Activated CD8-positive, alpha-beta memory T cell treated with anti-CD3 and anti-CD28 coated beads for 36 hours (primary cell): ENCODE measurements around the gene FHOD3. TPM values are rescaled to one million over a fixed set of nuclear protein-coding genes. Genes with fewer than 3 reads are reported as not detected.

ENCODE experiments used
- CTCF ChIA-PET: fragments of 350-600 bp; sonication (Branson Sonifier 250); formaldehyde crosslinking; loops from one replicate; lab custom pipeline; 2021; ENCODE audit warnings: antibody characterized with exemption; lab: Charles Lee
- POLR2A ChIA-PET: fragments of 350-600 bp; sonication (Branson Sonifier 250); formaldehyde crosslinking; loops from one replicate; lab custom pipeline; 2021; ENCODE audit warnings: antibody characterized with exemption; lab: Charles Lee
- total RNA-seq, 2 experiments: library from RNA; stranded (reverse); gene quantifications; one replicate each; pipeline ENCODE4 v1.2.3, GENCODE V29; 2021

Gene FHOD3
- total RNA-seq, 2 experiments from 2014 or later = not detected

DNA sequence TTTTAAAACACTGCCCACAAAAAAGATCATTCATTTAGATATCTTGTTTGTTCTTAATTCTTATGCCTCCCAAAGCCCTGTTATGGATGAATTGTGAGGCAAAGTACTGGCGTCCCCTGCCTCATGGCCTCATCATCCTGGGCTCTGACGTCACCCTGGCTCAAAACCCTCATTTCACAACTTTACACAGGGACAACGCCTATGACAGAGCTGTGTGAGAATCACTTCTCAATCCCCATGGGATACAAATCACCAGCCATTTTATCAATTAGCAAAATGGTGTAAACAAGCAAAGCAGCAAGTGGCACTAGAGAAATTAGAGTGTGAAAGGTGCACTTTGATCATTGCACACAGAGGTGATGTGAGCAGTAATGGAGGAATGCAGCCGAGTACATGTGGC, 16.6 kb downstream of the FHOD3 start:
- ChIA-PET POLR2A (no interaction called here), CTCF (no interaction called here)

DNA sequence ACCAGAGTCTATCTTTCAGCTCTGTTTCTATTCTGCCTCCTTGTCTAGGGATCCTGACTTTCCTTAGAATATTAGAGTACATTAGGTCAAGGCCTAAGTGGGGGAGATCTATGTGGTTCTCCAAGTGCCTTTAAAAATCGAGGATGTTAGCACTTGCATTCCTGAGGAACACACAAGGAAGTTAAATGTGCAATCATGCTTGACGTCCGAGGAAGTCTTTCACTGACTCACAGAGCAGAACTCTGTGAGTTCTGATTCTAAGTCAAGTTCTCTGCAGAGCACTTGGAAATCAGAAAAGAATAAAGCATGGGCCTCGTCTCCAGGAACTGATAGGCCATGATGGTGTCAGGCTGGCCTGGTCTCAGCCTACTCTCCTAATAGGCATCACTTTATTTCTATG, 17.2 kb downstream of the FHOD3 start:
- ChIA-PET POLR2A (no interaction called here), CTCF (no interaction called here)

GRCh38 chr18:36315736-36316135, 18.2 kb downstream of the FHOD3 start:
- POLR2A ChIA-PET = no interaction called here
- CTCF ChIA-PET = no interaction called here

- ChIA-PET CTCF (no interaction called here), POLR2A (no interaction called here)
Measured at GRCh38 chr18:36316246-36316645, 18.7 kb downstream of the FHOD3 start.

DNA sequence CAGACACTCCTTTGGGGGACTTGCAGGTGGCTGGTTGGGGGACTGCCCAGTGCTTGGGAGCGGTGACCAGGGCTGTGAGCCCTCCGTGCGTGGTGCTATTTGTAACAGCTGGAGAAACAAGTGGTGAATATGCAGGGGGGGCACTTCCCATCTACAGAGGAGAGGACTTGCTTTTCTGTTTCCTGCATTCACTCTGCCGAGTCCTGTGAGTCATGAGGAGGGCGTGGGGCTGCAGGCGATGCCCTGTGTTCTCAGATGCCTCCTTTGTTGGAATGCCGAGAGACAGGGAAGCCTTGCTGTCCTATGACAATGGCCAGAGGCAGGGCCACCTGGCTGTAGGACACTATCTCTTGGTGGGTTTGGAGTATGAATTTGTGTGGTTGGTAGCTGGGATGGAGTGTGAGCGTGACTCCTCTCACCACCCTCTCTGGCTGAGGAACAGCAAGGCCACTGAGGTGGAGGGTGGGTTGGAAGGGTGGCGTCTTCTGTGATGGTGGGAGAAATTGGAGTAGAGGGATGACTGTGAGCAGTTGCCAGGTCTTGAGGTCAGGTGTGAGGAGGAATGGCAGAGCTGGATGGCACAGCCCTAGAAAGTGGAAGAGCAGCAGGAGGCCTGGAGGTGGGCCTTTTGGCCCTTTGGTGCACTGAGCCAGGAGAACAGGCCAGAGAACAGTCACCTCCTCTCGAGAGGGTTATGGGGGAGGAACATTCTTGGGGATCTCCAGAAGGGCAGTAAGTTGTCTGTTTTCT, 24.3 kb downstream of the FHOD3 start:
- POLR2A ChIA-PET = no interaction called here
- CTCF ChIA-PET = no interaction called here

DNA sequence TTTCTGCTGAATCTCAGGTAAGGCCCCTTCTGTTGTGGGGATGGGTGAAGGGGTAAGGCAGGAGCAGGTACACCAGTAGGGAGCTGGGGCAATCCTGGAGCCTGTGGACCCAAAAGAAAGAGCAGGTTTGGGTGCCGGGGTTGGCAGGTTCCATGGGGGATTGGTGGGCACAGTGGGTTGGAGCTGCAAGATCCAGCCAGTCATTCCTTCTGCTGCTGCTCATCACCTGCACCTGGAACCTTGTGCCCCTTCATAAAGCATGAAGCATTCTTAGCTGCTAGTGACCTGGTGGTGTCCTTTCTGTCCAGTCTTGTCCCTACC, 24.9 kb downstream of the FHOD3 start:
- CTCF ChIA-PET = no interaction called here
- POLR2A ChIA-PET = no interaction called here

GRCh38 chr18:36322734-36323133, 25.2 kb downstream of the FHOD3 start:
- POLR2A ChIA-PET = no interaction called here

GRCh38 chr18:36323421-36323820, 25.9 kb downstream of the FHOD3 start:
- CTCF ChIA-PET = no interaction called here
- POLR2A ChIA-PET = no interaction called here

More at GRCh38 chr18:36322734-36323133, 25.2 kb downstream of the FHOD3 start:
- CTCF ChIA-PET = no interaction called here

DNA sequence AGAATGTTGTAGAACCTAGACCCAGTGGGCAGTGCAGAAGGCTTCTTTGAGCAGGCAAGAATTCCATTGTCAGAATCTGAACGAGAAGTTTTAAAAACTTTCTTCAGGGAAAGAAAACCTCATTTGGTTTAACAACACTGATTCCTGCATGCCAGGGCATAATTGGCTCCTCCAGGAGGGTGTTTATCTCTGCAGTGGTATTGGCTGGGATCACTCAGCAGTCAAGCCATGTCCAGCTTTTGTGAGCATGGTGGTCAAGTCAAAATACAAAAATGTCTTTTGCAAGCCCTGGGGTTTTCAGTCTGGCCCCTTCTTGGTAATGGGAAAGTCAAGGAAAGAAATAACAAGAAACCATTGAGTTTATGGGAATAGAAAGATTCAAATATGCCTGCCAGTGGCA, 28.3 kb downstream of the FHOD3 start:
- POLR2A ChIA-PET = no interaction called here
- CTCF ChIA-PET = no interaction called here

- POLR2A ChIA-PET = no interaction called here
- CTCF ChIA-PET = no interaction called here
Measured at GRCh38 chr18:36326771-36327170, 29.3 kb downstream of the FHOD3 start.

DNA sequence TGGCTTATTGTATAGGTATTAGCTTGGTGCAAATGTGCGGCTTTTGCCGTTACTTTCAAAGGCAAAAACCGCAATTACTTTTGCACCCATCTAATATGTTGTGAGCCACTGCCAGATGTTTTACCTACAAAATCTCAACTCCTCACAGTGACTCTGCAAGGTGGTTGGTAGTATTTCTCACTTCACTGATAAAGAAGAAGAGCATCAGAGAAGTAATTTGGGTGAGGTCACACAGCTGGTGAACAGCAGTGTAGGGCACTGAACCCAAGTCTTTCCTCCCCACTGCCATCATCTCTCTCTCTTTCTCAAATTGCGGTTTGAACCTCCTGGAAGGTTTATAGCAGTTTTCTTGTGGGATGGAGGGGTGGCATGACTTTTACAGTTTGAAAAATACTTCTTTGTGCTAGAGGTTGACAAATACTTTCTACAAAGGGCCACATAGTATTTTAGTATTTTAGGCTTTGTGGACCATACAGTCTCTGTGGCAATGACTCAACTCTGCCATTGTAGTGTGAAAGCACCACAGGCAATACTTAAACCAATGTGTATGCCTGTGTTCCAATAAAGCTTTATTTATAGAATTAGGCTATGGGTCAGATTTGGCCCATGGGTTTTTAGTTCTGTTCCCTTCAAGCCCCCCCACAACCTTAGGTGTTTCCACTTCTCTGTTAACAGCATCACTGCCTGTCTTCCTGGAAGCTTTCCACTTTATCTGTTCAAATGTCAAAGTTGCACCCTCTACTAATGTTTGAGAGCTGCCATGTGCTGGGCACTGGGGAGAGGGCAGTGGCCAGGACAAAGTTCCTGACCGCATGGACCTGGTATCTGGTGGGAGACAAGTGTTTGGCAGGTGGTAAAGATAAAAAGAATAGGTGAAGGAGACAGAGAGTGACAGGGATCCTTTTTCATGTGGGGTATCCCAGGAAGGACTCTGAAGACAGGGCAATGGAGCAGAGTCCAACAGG, 30.1 kb downstream of the FHOD3 start:
- POLR2A ChIA-PET = no interaction called here
- CTCF ChIA-PET = no interaction called here

GRCh38 chr18:36328385-36328858, 30.9 kb downstream of the FHOD3 start:
- ChIA-PET CTCF (no interaction called here), POLR2A (no interaction called here)

DNA sequence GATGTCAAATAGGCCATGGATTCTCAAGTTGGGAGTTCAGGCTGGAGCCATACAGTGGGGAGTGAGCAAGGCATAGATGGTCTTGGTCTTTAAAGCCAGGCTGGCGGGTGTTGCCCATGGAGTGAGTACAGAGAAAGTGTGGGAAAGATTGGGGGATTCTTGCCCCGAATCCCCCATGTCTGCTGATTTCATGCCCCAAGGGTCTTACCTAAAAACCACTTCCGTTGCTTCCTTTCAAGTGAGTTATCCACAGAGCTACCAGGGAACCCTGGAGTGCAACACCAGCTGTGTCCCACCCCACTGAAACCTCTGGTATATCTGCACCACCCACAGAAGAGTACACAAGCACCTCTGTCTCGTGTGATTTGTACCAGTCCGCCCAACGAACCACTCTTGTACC, 31.4 kb downstream of the FHOD3 start:
- ChIA-PET CTCF (no interaction called here), POLR2A (no interaction called here)

DNA sequence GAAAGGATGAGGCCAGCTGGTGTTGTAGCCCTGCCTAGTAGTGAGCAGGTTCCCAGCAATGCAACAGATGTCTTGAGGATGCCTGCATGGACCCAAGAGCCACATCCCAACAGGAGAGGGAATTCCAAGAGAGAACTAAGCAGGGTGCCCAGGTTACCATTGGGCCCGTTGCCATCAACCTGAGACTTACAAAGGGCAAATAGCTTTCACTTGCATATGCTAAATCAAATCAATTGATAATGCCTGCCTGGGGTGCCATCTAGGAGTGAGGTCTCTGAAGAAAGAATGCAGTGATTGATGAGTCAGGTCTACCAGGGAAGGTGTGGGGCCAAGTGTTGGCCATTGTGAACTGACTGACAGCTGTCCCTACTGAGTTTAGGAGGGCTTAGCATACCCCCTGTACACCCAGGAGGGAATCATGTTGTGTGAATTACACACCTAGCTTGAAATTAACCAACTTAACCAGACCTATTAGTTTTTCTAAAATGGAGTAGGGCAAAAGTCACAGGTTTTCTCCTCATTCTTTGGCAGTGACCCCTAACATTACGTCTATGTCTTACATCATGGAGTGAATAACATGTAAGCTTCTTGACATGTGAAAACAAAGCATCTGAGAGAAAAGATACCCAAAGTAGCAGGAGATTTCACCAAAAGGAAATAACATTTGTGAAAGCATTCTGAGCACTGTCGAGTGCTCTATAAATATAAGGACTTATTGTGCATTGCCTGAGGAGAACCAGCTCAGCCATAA, 32.3 kb downstream of the FHOD3 start:
- POLR2A ChIA-PET = no interaction called here
- CTCF ChIA-PET = no interaction called here

DNA sequence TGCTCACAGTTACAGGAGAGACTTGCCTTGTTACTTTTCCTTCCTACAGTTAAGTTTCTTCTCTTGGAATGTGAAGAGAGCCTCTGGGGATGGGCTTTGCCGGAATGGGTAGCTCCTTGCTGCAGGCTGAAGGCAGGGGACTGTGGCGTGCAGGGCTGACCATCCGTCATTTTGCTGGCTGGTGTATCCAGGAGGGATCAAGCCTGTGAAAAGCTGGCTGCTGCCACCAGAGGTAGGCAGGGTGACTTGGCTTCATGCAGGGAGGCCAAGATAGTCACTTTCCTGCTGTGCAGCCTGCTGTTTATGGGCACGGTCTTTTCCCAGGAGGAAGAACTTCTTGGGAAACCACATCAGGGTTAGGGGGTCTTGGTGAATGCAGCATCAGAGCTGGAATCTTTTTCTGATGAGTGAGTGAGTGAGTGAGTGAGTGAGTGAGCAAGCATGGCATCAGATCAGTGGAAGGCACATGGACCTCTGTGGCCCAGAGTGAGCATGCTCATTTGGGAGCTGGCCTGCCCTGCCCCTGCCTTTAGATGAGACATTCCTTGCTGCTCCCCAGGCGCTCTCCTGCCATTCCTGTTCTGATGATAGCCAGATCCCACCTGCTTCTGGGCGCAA, 33.0 kb downstream of the FHOD3 start:
- CTCF ChIA-PET = no interaction called here
- POLR2A ChIA-PET = no interaction called here

GRCh38 chr18:36331521-36331971, 34.0 kb downstream of the FHOD3 start:
- POLR2A ChIA-PET = no interaction called here
- CTCF ChIA-PET = no interaction called here

DNA sequence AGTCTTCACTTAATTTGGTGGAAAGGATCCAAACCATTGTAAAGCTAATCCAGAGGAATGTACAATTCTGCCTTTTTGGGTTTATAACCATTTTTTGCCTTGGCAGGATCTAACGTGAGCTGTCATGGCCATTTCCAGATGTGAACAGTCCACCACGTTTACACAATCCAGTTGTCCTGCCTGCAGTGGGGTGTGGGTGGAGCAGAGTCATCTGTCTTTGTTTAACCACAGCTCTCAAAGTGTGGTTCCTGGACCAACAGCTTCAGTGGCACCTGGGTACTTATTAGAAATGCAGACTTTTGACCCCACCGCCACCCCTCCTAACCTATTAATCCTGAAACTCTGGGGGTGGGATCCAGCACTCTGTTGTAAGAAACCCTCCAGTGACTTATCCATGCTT, 35.9 kb downstream of the FHOD3 start:
- ChIA-PET POLR2A (no interaction called here), CTCF (no interaction called here)

- CTCF ChIA-PET = no interaction called here
- POLR2A ChIA-PET = no interaction called here
Measured at GRCh38 chr18:36334798-36335197, 37.3 kb downstream of the FHOD3 start.

- ChIA-PET CTCF (no interaction called here), POLR2A (no interaction called here)
Measured at GRCh38 chr18:36335476-36336279, 38.2 kb downstream of the FHOD3 start.
